AG04450 (cell line): ENCODE data around the gene CADM2. TPM values are rescaled to one million over a fixed set of nuclear protein-coding genes. Genes with fewer than 3 reads are reported as not detected.

Experiments
- CTCF ChIA-PET: fragments of 300-600, 350-600 bp; formaldehyde crosslinking; extraction: SDS; loops from one replicate; lab custom pipeline; 2022; ENCODE audit warnings: antibody characterized with exemption, inconsistent platforms; lab: Charles Lee
- POLR2A ChIA-PET: fragments of 350-600 bp; formaldehyde crosslinking; extraction: SDS; loops from one replicate; lab custom pipeline; 2021; ENCODE audit warnings: antibody characterized with exemption, inconsistent platforms; lab: Yijun Ruan, JAX
- DNase-seq: peaks from one replicate; pipeline ENCODE4 v3.0.0-alpha.2; 2011; ENCODE audit warnings: low read depth, low spot score
- H3K27ac ChIP-seq: one replicate; pipeline ENCODE4 v1.5.1; 2012; ENCODE audit warnings: low read depth, low read length, control low read depth
- H3K27me3 ChIP-seq: one replicate; pipeline ENCODE4 v1.6.0; 2012; ENCODE audit warnings: low read length; ENCODE audit not compliant: control insufficient read depth, insufficient read depth
- H3K4me3 ChIP-seq: 2 replicates; pipeline ENCODE4 v1.5.1; 2011; ENCODE audit warnings: mild to moderate bottlenecking, low read depth, low read length, control low read depth
- H3K9me3 ChIP-seq: 2 replicates; pipeline ENCODE4 v1.5.1; 2012; ENCODE audit warnings: low read length; ENCODE audit not compliant: control insufficient read depth, insufficient read depth
- CTCF ChIP-seq: IDR thresholded peaks from 2 replicates; pipeline ENCODE4 v1.5.1; 2011; ENCODE audit warnings: low read depth, low read length, control low read depth, inconsistent platforms
- polyA plus RNA-seq: library from polyadenylated mRNA; depleted of rRNA; stranded (reverse); fragments of >200 nt; gene quantifications from 2 replicates; pipeline ENCODE4 v1.2.3, GENCODE V29; 2011

The CADM2 gene
- polyA plus RNA-seq, 1 experiment = not detected

- Histone ChIP-seq H3K9me3 (no peaks in the 10 kb centered on the region; the same call in 1 of the 2 replicates), H3K27me3 (no peaks in the 10 kb centered on the region), H3K4me3 (no peak overlapping the region), H3K27ac (no peak overlapping the region)
- TF ChIP-seq CTCF = no peak
- DNase-seq = no peak
- ChIA-PET POLR2A (no interaction called here), CTCF (no interaction called here)
Observed at GRCh38 chr3:85846940-85847339, 888.2 kb downstream of the CADM2 start.

- no peak overlapping the region for H3K4me3 ChIP-seq
- ChIA-PET CTCF (no interaction called here), POLR2A (no interaction called here)
- H3K9me3 ChIP-seq = no peaks in the 10 kb centered on the region; the same call in 1 of the 2 replicates
- no peaks in the 10 kb centered on the region for H3K27me3 ChIP-seq
- no peak for TF ChIP-seq CTCF
- DNase-seq = no peak
- H3K27ac ChIP-seq = no peak overlapping the region
Observed at GRCh38 chr3:85851071-85851470, 892.3 kb downstream of the CADM2 start.

GRCh38 chr3:85853805-85854204 is 895.0 kb downstream of the CADM2 start:
- Histone ChIP-seq H3K27me3 (no peaks in the 10 kb centered on the region), H3K27ac (no peak overlapping the region), H3K4me3 (no peak overlapping the region), H3K9me3 (no peaks in the 10 kb centered on the region; the same call in 1 of the 2 replicates)
- ChIA-PET CTCF (no interaction called here), POLR2A (no interaction called here)
- no peak for TF ChIP-seq CTCF
- DNase-seq = no peak

- CTCF ChIA-PET = no interaction called here
- no peak for DNase-seq
- Histone ChIP-seq H3K4me3 (no peak overlapping the region), H3K27ac (no peak overlapping the region), H3K27me3 (no peaks in the 10 kb centered on the region), H3K9me3 (no peaks in the 10 kb centered on the region)
- POLR2A ChIA-PET = no interaction called here
- no peak for TF ChIP-seq CTCF
Observed at GRCh38 chr3:85862893-85863455, 904.2 kb downstream of the CADM2 start.

- H3K27me3 ChIP-seq = no peaks in the 10 kb centered on the region
- H3K9me3 ChIP-seq = peaks cover 2% of the 10 kb centered on the region; the same call in 1 of the 2 replicates
- CTCF ChIA-PET = no interaction called here
- POLR2A ChIA-PET = no interaction called here
- DNase-seq = no peak
- no peak overlapping the region for H3K4me3 ChIP-seq
- H3K27ac ChIP-seq = no peak overlapping the region
- TF ChIP-seq CTCF = no peak
Observed at GRCh38 chr3:85864896-85865295, 906.1 kb downstream of the CADM2 start.
